SH-SY5Y (cell line): Measurements from ENCODE around the gene CLDN19.

ENCODE experiments used
- GATA2 ChIP-seq: IDR thresholded peaks from 2 replicates; pipeline ENCODE4 v1.6.1; 2011; ENCODE audit warnings: mild to moderate bottlenecking, low read depth, low read length
- GATA3 ChIP-seq: IDR thresholded peaks from 2 replicates; pipeline ENCODE4 v1.6.1; 2011; ENCODE audit warnings: low read depth, mild to moderate bottlenecking, low read length, moderate library complexity

GRCh38 chr1:42758641-42759040 lies 18.6 kb upstream of the CLDN19 start:
- no peak for TF ChIP-seq GATA2
- no peak for TF ChIP-seq GATA3
